ENCODE results near the gene FRK. TPM values are rescaled to one million over a fixed set of nuclear protein-coding genes. Genes with fewer than 3 reads are reported as not detected.
A peak's percentile ranks its signal among the peaks of the same experiment; 100 is the strongest.
"Not testable (repeated sequence)": the region's sequence is repeated elsewhere in the genome, so short reads cannot be mapped to it uniquely, and the experiment has no call there.

The FRK gene
- total RNA-seq, 1 donor from 2014 or later = 1.1 TPM

DNA sequence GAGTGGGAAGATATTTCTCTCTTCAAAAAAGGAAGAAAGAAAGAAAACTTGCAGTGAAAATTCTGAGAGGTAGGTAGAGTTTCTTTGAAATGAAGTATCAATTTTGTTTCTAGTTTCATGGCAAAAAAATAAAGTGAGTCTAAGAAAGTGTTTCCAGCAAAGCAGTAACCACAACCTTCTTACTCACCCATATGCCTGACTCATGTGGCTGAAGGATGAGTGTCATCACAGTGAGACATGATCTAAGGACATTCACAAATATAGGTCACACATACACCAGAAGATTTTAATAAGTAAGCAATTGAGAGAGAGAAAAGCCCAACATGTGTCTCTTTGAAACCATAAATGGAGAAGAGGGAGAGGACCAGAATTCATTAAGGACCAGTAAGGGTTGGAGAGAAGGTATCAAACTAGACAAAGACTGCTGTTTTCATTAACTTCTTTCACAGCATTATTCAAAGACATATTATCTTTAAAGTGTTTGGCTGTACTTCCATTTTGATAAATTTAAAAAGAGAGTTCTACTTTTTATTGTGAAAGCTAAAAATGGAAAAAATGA is 169.5 kb downstream of the FRK start:
- Mint-ChIP-seq H3K9me3 (ENCODE audit: low read depth) (no peaks in the 10 kb centered on the region), H3K4me3 (ENCODE audit: unreplicated experiment) (no peak overlapping the region), H3K27ac (ENCODE audit: unreplicated experiment) (peak overlapping the region; percentile 68), H3K36me3 (ENCODE audit: low read depth) (no peaks in the 10 kb centered on the region), H3K27me3 (ENCODE audit: low read depth) (no peaks in the 10 kb centered on the region), H3K4me1 (ENCODE audit: low read depth) (peaks cover 8% of the 10 kb centered on the region)
- TF ChIP-seq, protein P1, sequence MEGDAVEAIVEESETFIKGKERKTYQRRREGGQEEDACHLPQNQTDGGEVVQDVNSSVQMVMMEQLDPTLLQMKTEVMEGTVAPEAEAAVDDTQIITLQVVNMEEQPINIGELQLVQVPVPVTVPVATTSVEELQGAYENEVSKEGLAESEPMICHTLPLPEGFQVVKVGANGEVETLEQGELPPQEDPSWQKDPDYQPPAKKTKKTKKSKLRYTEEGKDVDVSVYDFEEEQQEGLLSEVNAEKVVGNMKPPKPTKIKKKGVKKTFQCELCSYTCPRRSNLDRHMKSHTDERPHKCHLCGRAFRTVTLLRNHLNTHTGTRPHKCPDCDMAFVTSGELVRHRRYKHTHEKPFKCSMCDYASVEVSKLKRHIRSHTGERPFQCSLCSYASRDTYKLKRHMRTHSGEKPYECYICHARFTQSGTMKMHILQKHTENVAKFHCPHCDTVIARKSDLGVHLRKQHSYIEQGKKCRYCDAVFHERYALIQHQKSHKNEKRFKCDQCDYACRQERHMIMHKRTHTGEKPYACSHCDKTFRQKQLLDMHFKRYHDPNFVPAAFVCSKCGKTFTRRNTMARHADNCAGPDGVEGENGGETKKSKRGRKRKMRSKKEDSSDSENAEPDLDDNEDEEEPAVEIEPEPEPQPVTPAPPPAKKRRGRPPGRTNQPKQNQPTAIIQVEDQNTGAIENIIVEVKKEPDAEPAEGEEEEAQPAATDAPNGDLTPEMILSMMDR (IDR thresholded peaks at IDR 0.05) = no peak
- no peak for DNase-seq (ENCODE audit: low spot score)

DNA sequence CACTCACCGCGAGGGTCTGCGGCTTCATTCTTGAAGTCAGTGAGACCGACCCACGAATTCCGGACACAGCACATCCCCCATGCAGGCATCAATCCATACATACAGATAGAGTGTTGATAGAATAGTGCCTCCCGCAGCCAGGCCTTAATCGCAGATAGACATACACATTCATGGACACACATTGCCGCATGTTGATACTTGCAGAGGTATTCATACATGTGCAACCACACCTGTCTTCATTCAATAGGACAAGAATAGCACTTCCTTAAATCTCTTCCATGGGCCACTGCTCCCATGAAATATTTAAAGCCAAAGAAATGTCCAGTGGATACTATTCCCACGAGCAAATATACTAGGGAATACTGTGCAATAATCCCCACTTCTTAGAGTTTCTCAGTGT is 170.5 kb downstream of the FRK start:
- Mint-ChIP-seq H3K4me1 (ENCODE audit: low read depth) (peaks cover 8% of the 10 kb centered on the region), H3K27ac (ENCODE audit: unreplicated experiment) (no peak overlapping the region), H3K4me3 (ENCODE audit: unreplicated experiment) (no peak overlapping the region), H3K27me3 (ENCODE audit: low read depth) (no peaks in the 10 kb centered on the region), H3K9me3 (ENCODE audit: low read depth) (no peaks in the 10 kb centered on the region), H3K36me3 (ENCODE audit: low read depth) (no peaks in the 10 kb centered on the region)
- DNase-seq (ENCODE audit: low spot score) = no peak
- TF ChIP-seq, protein P1 (IDR thresholded peaks at IDR 0.05) = no peak

DNA sequence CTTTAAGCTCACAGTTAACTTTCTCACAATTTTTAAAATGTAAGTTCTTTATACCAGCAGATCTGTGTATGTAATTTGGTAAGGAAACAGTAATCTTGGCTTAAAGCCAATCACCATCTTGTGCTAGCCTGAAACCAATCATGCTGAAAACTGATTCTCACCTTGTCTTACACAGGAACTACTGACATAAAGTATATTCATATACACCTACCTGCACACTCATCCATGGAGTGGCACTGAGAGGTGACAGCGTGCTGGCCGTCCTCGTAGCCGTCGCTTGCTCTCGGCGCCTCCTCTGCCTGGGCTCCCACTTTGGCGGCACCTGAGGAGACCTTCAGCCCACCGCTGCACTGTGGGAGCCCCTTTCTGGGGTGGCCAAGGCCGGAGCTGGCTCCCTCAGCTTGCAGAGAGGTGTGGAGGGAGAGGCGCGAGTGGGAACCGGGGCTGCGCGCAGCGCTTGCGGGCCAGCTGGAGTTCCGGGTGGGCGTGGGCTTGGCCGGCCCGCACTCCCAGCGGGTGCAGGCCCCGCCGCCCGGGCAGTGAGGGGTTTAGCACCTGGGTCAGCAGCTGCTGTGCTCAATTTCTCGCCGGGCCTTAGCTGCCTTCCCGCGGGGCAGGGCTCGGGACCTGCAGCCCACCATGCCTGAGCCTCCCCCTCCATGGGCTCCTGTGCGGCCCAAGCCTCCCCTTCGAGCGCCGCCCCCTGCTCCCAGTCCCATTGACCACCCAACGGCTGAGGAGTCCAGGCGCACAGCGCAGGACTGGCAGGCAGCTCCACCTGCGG is 171.8 kb downstream of the FRK start:
- H3K27me3 Mint-ChIP-seq (ENCODE audit: low read depth); H3K27ac Mint-ChIP-seq (ENCODE audit: unreplicated experiment); H3K4me3 Mint-ChIP-seq (ENCODE audit: unreplicated experiment); H3K9me3 Mint-ChIP-seq (ENCODE audit: low read depth); H3K36me3 Mint-ChIP-seq (ENCODE audit: low read depth); H3K4me1 Mint-ChIP-seq (ENCODE audit: low read depth): not testable (repeated sequence)
- DNase-seq (ENCODE audit: low spot score) = peak; percentile 63

DNA sequence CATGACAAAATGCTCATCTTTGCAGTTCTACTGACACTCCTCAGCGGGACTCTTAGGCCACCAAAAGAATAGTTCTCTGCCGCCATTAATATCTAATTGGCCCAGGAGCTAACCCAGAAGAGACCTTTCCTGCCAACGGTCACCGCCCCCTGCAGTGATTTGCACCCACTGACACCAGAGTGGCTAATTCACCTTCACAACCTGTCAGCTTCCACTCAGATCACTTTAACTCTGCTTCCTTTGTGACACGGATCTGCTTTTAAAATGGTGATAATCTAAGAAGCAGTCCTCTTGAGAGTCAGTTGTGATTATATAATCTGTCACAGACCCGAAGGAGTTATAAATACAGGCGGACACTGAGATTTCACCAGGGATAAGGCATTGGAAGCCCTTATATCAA is 172.8 kb downstream of the FRK start:
- Mint-ChIP-seq H3K9me3 (ENCODE audit: low read depth) (no peaks in the 10 kb centered on the region), H3K36me3 (ENCODE audit: low read depth) (no peaks in the 10 kb centered on the region), H3K27ac (ENCODE audit: unreplicated experiment) (no peak overlapping the region), H3K4me1 (ENCODE audit: low read depth) (peaks cover 8% of the 10 kb centered on the region), H3K27me3 (ENCODE audit: low read depth) (no peaks in the 10 kb centered on the region), H3K4me3 (ENCODE audit: unreplicated experiment) (no peak overlapping the region)
- TF ChIP-seq, protein P1 (IDR thresholded peaks at IDR 0.05) = no peak
- no peak for DNase-seq (ENCODE audit: low spot score)

DNA sequence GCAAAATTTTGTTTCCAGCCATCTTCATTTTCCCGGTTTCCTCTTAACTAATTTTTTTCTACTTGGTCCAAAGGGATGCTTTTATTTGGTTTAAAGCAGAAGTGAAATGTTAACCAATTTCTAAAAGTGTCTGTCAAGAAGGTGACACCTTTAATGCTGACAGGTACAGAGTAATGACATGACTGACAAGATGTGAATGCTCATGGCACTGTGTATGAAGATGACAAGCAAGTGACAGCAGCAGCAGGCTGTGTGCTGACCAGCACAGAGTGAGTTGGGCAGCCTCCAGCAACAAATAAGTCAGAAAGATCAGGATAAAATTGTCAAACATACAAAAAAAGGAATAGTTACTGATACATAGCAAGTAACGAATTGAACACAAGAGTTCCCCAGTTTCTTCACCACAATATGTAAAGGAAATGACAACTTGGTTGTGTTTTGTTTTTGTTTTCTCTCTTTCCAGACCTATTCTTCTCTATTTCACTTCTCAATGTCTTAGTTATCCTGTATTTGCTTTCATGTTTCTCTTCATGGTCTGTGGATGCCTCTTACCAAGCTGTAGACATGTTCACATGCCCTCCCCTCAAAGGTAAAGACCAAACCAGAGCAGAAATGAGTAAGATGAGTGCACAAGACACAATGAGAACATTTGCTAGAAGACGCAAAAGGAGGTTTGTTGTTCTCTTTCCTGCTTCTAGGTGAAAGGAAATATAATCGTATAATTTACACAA is 174.9 kb downstream of the FRK start:
- no peaks in the 10 kb centered on the region for H3K9me3 Mint-ChIP-seq (ENCODE audit: low read depth)
- H3K27me3 Mint-ChIP-seq (ENCODE audit: low read depth) = no peaks in the 10 kb centered on the region
- H3K27ac Mint-ChIP-seq (ENCODE audit: unreplicated experiment) = no peak overlapping the region
- H3K4me1 Mint-ChIP-seq (ENCODE audit: low read depth) = peaks cover 3% of the 10 kb centered on the region
- no peak overlapping the region for H3K4me3 Mint-ChIP-seq (ENCODE audit: unreplicated experiment)
- DNase-seq (ENCODE audit: low spot score) = no peak
- no peaks in the 10 kb centered on the region for H3K36me3 Mint-ChIP-seq (ENCODE audit: low read depth)
- TF ChIP-seq, protein P1 (IDR thresholded peaks at IDR 0.05) = no peak
